Neural progenitor cell (in vitro differentiated cells): ENCODE data around the gene NRG2. TPM values are rescaled to one million over a fixed set of nuclear protein-coding genes. Genes with fewer than 3 reads are reported as not detected.

ENCODE experiments used
- DNase-seq: peaks from one replicate; pipeline ENCODE4 v3.0.0-alpha.2; 2016; ENCODE audit warnings: low spot score
- H2AFZ ChIP-seq: fragments of 200-600 bp; sonication (generic); replicated peaks from 2 replicates; pipeline ENCODE4 v1.6.1; 2016; ENCODE audit warnings: antibody characterized with exemption
- H3F3A ChIP-seq: fragments of 200-600 bp; sonication (generic); 2 replicates; pipeline ENCODE4 v1.6.1; 2016; ENCODE audit warnings: antibody characterized with exemption, low read depth
- H3K27ac ChIP-seq: fragments of 200-600 bp; sonication (generic); 2 replicates; pipeline ENCODE4 v1.5.1; 2016; ENCODE audit warnings: mild to moderate bottlenecking
- H3K27me3 ChIP-seq: fragments of 200-600 bp; sonication (generic); 2 replicates; pipeline ENCODE4 v1.6.1; 2016; ENCODE audit warnings: mild to moderate bottlenecking, moderate library complexity
- H3K36me3 ChIP-seq: fragments of 200-600 bp; sonication (generic); 2 replicates; pipeline ENCODE4 v1.5.1; 2016
- H3K4me1 ChIP-seq: fragments of 200-600 bp; sonication (generic); 2 replicates; pipeline ENCODE4 v1.6.1; 2016; ENCODE audit warnings: mixed run types
- H3K4me2 ChIP-seq: fragments of 200-600 bp; sonication (generic); 2 replicates; pipeline ENCODE4 v1.6.1; 2016
- H3K4me3 ChIP-seq: fragments of 200-600 bp; sonication (generic); 2 replicates; pipeline ENCODE4 v1.5.1; 2016
- H3K79me2 ChIP-seq: fragments of 200-600 bp; sonication (generic); 2 replicates; pipeline ENCODE4 v1.6.1; 2016; ENCODE audit warnings: low read depth
- H3K9ac ChIP-seq: fragments of 200-600 bp; sonication (generic); 2 replicates; pipeline ENCODE4 v1.6.1; 2016
- H3K9me3 ChIP-seq: fragments of 200-600 bp; sonication (generic); 2 replicates; pipeline ENCODE4 v1.5.1; 2016; ENCODE audit warnings: low read depth
- H4K20me1 ChIP-seq: fragments of 200-600 bp; sonication (generic); 2 replicates; pipeline ENCODE4 v1.6.1; 2016; ENCODE audit warnings: low read depth
- H3K27ac Mint-ChIP-seq: 3 replicates; pipeline ENCODE4 v1.8.0; 2021; ENCODE audit warnings: mixed read lengths
- H3K27me3 Mint-ChIP-seq: 2 replicates; pipeline ENCODE4 v1.8.0; 2022; ENCODE audit warnings: low read depth, mild to moderate bottlenecking, inconsistent platforms, moderate library complexity, mixed read lengths; ENCODE audit not compliant: insufficient read depth
- H3K36me3 Mint-ChIP-seq: 3 replicates; pipeline ENCODE4 v1.8.0; 2021; ENCODE audit warnings: mixed read lengths
- H3K4me1 Mint-ChIP-seq: 3 replicates; pipeline ENCODE4 v1.8.0; 2021; ENCODE audit warnings: mixed read lengths
- H3K4me3 Mint-ChIP-seq: 3 replicates; pipeline ENCODE4 v1.8.0; 2021; ENCODE audit warnings: mild to moderate bottlenecking, moderate library complexity, mixed read lengths
- H3K9me3 Mint-ChIP-seq: 3 replicates; pipeline ENCODE4 v1.8.0; 2020; ENCODE audit warnings: mixed read lengths
- CTCF ChIP-seq: fragments of 200-600 bp; sonication (generic); IDR thresholded peaks from 2 replicates; pipeline ENCODE4 v1.5.1; 2017; ENCODE audit warnings: antibody characterized with exemption, mild to moderate bottlenecking
- EZH2 ChIP-seq: fragments of 200-600 bp; sonication (generic); IDR thresholded peaks from 2 replicates; pipeline ENCODE4 v1.6.1; 2017; ENCODE audit warnings: antibody characterized with exemption, mild to moderate bottlenecking, moderate library complexity
- EZH2phosphoT487 ChIP-seq: fragments of 200-600 bp; sonication (generic); IDR thresholded peaks from 2 replicates; pipeline ENCODE4 v1.6.1; 2017; ENCODE audit warnings: antibody characterized with exemption
- total RNA-seq: library from RNA; depleted of rRNA; stranded (reverse); fragments of >200 nt; gene quantifications from 2 replicates; pipeline ENCODE4 v1.2.3, GENCODE V29; 2015; ENCODE audit warnings: low replicate concordance

Gene NRG2
- total RNA-seq, 1 donor from 2014 or later = 0.13 TPM

- peaks cover 31% of the 10 kb centered on the region for H3K4me1 ChIP-seq
- no peaks in the 10 kb centered on the region for H3K9me3 ChIP-seq
- H3K9me3 Mint-ChIP-seq = peaks cover 2% of the 10 kb centered on the region
- H3K36me3 Mint-ChIP-seq = no peaks in the 10 kb centered on the region
- TF ChIP-seq EZH2 (no peak), CTCF (no peak), EZH2phosphoT487 (no peak)
- H3K4me1 Mint-ChIP-seq = peaks cover 37% of the 10 kb centered on the region
- H3K27ac ChIP-seq = no peak overlapping the region
- H2AFZ ChIP-seq = no peak overlapping the region
- no peak overlapping the region for H3K4me3 Mint-ChIP-seq
- H3K9ac ChIP-seq = no peak overlapping the region
- peaks cover 13% of the 10 kb centered on the region for H3K27me3 ChIP-seq
- no peaks in the 10 kb centered on the region for H4K20me1 ChIP-seq
- H3K79me2 ChIP-seq = no peaks in the 10 kb centered on the region
- H3K4me2 ChIP-seq = no peak overlapping the region
- no peak overlapping the region for H3K4me3 ChIP-seq
- peaks cover 16% of the 10 kb centered on the region for H3F3A ChIP-seq
- no peak overlapping the region for H3K27ac Mint-ChIP-seq
- no peak for DNase-seq
- peaks cover 7% of the 10 kb centered on the region for H3K27me3 Mint-ChIP-seq
- no peaks in the 10 kb centered on the region for H3K36me3 ChIP-seq
These were observed 63.6 kb downstream of the NRG2 start for GRCh38 chr5:139979518-139979917.

GRCh38 chr5:139976703-139977102 is 66.4 kb downstream of the NRG2 start:
- peaks cover 2% of the 10 kb centered on the region for H3K27me3 Mint-ChIP-seq

GRCh38 chr5:139975942-139976341 is 67.2 kb downstream of the NRG2 start:
- Histone ChIP-seq H3F3A (no peaks in the 10 kb centered on the region), H3K9me3 (no peaks in the 10 kb centered on the region), H3K4me2 (no peak overlapping the region), H3K79me2 (no peaks in the 10 kb centered on the region), H3K9ac (no peak overlapping the region), H3K4me3 (no peak overlapping the region), H3K4me1 (peaks cover 7% of the 10 kb centered on the region), H2AFZ (no peak overlapping the region), H3K36me3 (no peaks in the 10 kb centered on the region), H3K27me3 (peaks cover 21% of the 10 kb centered on the region), H3K27ac (no peak overlapping the region), H4K20me1 (no peaks in the 10 kb centered on the region)
- Mint-ChIP-seq H3K4me3 (no peak overlapping the region), H3K9me3 (peaks cover 2% of the 10 kb centered on the region), H3K27ac (no peak overlapping the region), H3K36me3 (no peaks in the 10 kb centered on the region), H3K27me3 (peaks cover 2% of the 10 kb centered on the region), H3K4me1 (peaks cover 10% of the 10 kb centered on the region)
- DNase-seq = no peak
- TF ChIP-seq EZH2 = no peak
- TF ChIP-seq EZH2phosphoT487 = no peak
- TF ChIP-seq CTCF = no peak

More at GRCh38 chr5:139976703-139977102, 66.4 kb downstream of the NRG2 start:
- no peaks in the 10 kb centered on the region for H3K36me3 ChIP-seq
- no peak overlapping the region for H3K4me2 ChIP-seq
- no peak overlapping the region for H2AFZ ChIP-seq
- DNase-seq = no peak
- peaks cover 12% of the 10 kb centered on the region for H3K4me1 ChIP-seq
- no peaks in the 10 kb centered on the region for H3K9me3 ChIP-seq
- no peaks in the 10 kb centered on the region for H3K79me2 ChIP-seq
- no peaks in the 10 kb centered on the region for H3K36me3 Mint-ChIP-seq
- H3K9ac ChIP-seq = no peak overlapping the region
- no peak overlapping the region for H3K27ac ChIP-seq
- no peak overlapping the region for H3K4me3 Mint-ChIP-seq
- H3K9me3 Mint-ChIP-seq = peaks cover 2% of the 10 kb centered on the region
- H3K27me3 ChIP-seq = peaks cover 14% of the 10 kb centered on the region
- H3K4me3 ChIP-seq = no peak overlapping the region
- no peak overlapping the region for H3K27ac Mint-ChIP-seq
- H4K20me1 ChIP-seq = no peaks in the 10 kb centered on the region
- peaks cover 1% of the 10 kb centered on the region for H3F3A ChIP-seq
- TF ChIP-seq EZH2 = no peak
- TF ChIP-seq EZH2phosphoT487 = no peak
- TF ChIP-seq CTCF = no peak
- H3K4me1 Mint-ChIP-seq = peaks cover 16% of the 10 kb centered on the region
